Upper lobe of left lung (tissue), 6 donors: ENCODE results near the gene GPS2. TPM values are rescaled to one million over a fixed set of nuclear protein-coding genes. Genes with fewer than 3 reads are reported as not detected.

Experiments used
- ATAC-seq, 2 donors: fragments of 200-7000 bp; cut with Tn5 transposase; one replicate each; pipeline ENCODE4 v1.9.1; 2022; ENCODE audit warnings: mild to moderate bottlenecking in 2 of 2, moderate library complexity in 2 of 2; ENCODE audit not compliant: low FRiP score in 2 of 2
- DNase-seq, 2 donors: peaks; one replicate each; pipeline ENCODE4 v3.0.0-alpha.2; 2019 to 2020
- H3K27ac ChIP-seq, 4 donors: fragments of 200-600 bp; sonication (generic); one replicate each; pipeline ENCODE4 v1.5.1; 2016 to 2019
- H3K27me3 ChIP-seq, 4 donors: fragments of 200-600 bp; sonication (generic); one replicate each; pipeline ENCODE4 v1.5.1; 2017 to 2019
- H3K36me3 ChIP-seq, 4 donors: fragments of 200-600 bp; sonication (generic); one replicate each; pipeline ENCODE4 v1.5.1; 2016 to 2019
- H3K4me1 ChIP-seq, 4 donors: fragments of 200-600 bp; sonication (generic); one replicate each; pipeline ENCODE4 v1.5.1; 2018 to 2019
- H3K4me3 ChIP-seq, 4 donors: fragments of 200-600 bp; sonication (generic); one replicate each; pipeline ENCODE4 v1.5.1; 2017 to 2019; ENCODE audit warnings: mild to moderate bottlenecking in 2 of 4, moderate library complexity in 1 of 4
- H3K9me3 ChIP-seq, 4 donors: fragments of 200-600 bp; sonication (generic); one replicate each; pipeline ENCODE4 v1.5.1; 2018 to 2019
- CTCF ChIP-seq, 6 experiments: fragments of 450-650 bp in 4 of 6; fragments of 200-600 bp in 2 of 6; sonication (generic) in 2 of 6; IDR thresholded peaks; one replicate each; pipeline ENCODE4 v1.5.1; 2016 to 2019; ENCODE audit warnings: antibody characterized with exemption in 6 of 6
- EP300 ChIP-seq, 4 donors: sonication (generic); formaldehyde crosslinking; IDR thresholded peaks; one replicate each; pipeline ENCODE4 v1.5.1; 2017; ENCODE audit warnings: antibody characterized with exemption in 4 of 4, control low read depth in 2 of 4
- POLR2A ChIP-seq, 4 donors: fragments of 450-650 bp; IDR thresholded peaks; one replicate each; pipeline ENCODE4 v1.5.1; 2016 to 2017; ENCODE audit warnings: antibody characterized with exemption in 4 of 4, mild to moderate bottlenecking in 2 of 4
- POLR2AphosphoS5 ChIP-seq, 2 donors: sonication (generic); formaldehyde crosslinking; IDR thresholded peaks; one replicate each; pipeline ENCODE4 v1.5.1; 2017; ENCODE audit warnings: antibody characterized with exemption in 2 of 2
- WGBS, 2 donors: methylation state at CpG; one replicate each; pipeline ENCODE4 v1.1.5; 2017 to 2018; 5-methylcytosine and 5-hydroxymethylcytosine counted together
- total RNA-seq, 6 donors: library from RNA; depleted of rRNA in 4 of 6; stranded (reverse); fragments of >200 nt in 4 of 6; gene quantifications; one replicate each; pipeline versions ENCODE4 v1.1.0 to v1.2.1, GENCODE V29; 2016 to 2021
- donor health status: DM: no; HTN: no; CAD: no; lungs with moderate emphysema.
- donor health status: DM: no; HTN: yes; CAD: no; lungs with severe emphysema.

The GPS2 gene
- total RNA-seq, 6 donors from 2014 or later = 55.2 to 109 (median 95.7) TPM

GRCh38 chr17:7356756-7357155 lies 41.6 kb upstream of the GPS2 start:
- 63 to 74% methylated on average over 6 to 8 of the region's 8 CpGs for WGBS, 2 donors
- DNase-seq (no peak), ATAC-seq (peak in 1 of 2 donors; percentile 1)
- H3K36me3 ChIP-seq = no peaks in the 10 kb centered on the region
- no peaks in the 10 kb centered on the region for H3K9me3 ChIP-seq
- no peak for TF ChIP-seq CTCF (IDR thresholded peaks at IDR 0.05)
- TF ChIP-seq POLR2A (IDR thresholded peaks at IDR 0.05) = no peak
- no peak for TF ChIP-seq POLR2AphosphoS5 (IDR thresholded peaks at IDR 0.05)
- no peak for TF ChIP-seq EP300 (IDR thresholded peaks at IDR 0.05)
- no peaks in the 10 kb centered on the region for H3K27me3 ChIP-seq
- no peak overlapping the region for H3K4me3 ChIP-seq
- H3K27ac ChIP-seq = no peak overlapping the region
- peaks cover 19 to 34% (median 23%) of the 10 kb centered on the region in 4 donors for H3K4me1 ChIP-seq

GRCh38 chr17:7356072-7356549 lies 41.0 kb upstream of the GPS2 start:
- WGBS, 2 donors = 12 to 30% methylated on average over 6 to 12 of the region's 12 CpGs
- ATAC-seq = peak; percentile 56 to 85
- Histone ChIP-seq H3K9me3 (no peaks in the 10 kb centered on the region), H3K4me3 (no peak overlapping the region), H3K27me3 (no peaks in the 10 kb centered on the region), H3K27ac (no peak overlapping the region), H3K4me1 (peaks cover 19 to 39% (median 25%) of the 10 kb centered on the region in 4 donors), H3K36me3 (no peaks in the 10 kb centered on the region)
- TF ChIP-seq POLR2A (IDR thresholded peaks at IDR 0.05) (no peak), POLR2AphosphoS5 (IDR thresholded peaks at IDR 0.05) (peak in 1 of 2 donors; percentile 34), EP300 (IDR thresholded peaks at IDR 0.05) (no peak), CTCF (IDR thresholded peaks at IDR 0.05) (peak; percentile 87 to 95 (median 94))
- peak; percentile 88 to 91 for DNase-seq

- peaks cover 23 to 45% (median 30%) of the 10 kb centered on the region in 4 donors for H3K4me1 ChIP-seq
- H3K36me3 ChIP-seq = no peaks in the 10 kb centered on the region
- no peak overlapping the region for H3K4me3 ChIP-seq
- H3K27me3 ChIP-seq = no peaks in the 10 kb centered on the region
- no peaks in the 10 kb centered on the region for H3K9me3 ChIP-seq
- peak overlapping the region in 1 of 4 donors; percentile 44 for H3K27ac ChIP-seq
- ATAC-seq = no peak
- WGBS, 2 donors = 71 to 72% methylated on average over 8 of the region's 8 CpGs
- TF ChIP-seq CTCF (IDR thresholded peaks at IDR 0.05) (no peak), EP300 (IDR thresholded peaks at IDR 0.05) (no peak), POLR2A (IDR thresholded peaks at IDR 0.05) (no peak), POLR2AphosphoS5 (IDR thresholded peaks at IDR 0.05) (no peak)
- DNase-seq = no peak
Measured at GRCh38 chr17:7355573-7355972, 40.4 kb upstream of the GPS2 start.

GRCh38 chr17:7355053-7355452 lies 39.9 kb upstream of the GPS2 start, which contains the start of gene TMEM95:
Gene TMEM95 (plus strand): TSS chr17:7355156. CDS start chr17:7355205, 49 bp downstream.
- Histone ChIP-seq H3K36me3 (no peaks in the 10 kb centered on the region), H3K4me3 (no peak within 1 kb of the TSS), H3K27ac (peak within 1 kb of the TSS in 2 of 4 donors; percentile 44 to 95), H3K9me3 (no peaks in the 10 kb centered on the region), H3K4me1 (peaks cover 29 to 50% (median 35%) of the 10 kb centered on the region in 4 donors), H3K27me3 (no peaks in the 10 kb centered on the region)
- DNase-seq (peak in 1 of 2 donors; percentile 82), ATAC-seq (no peak)
- WGBS, 2 donors = 66% methylated on average over 10 of the region's 10 CpGs; no CpG with 5 or more reads in 1 of the 2 donors
- TF ChIP-seq POLR2A (IDR thresholded peaks at IDR 0.05) (no peak), POLR2AphosphoS5 (IDR thresholded peaks at IDR 0.05) (no peak), CTCF (IDR thresholded peaks at IDR 0.05) (no peak), EP300 (IDR thresholded peaks at IDR 0.05) (no peak)
